ENCODE results near the gene ARRDC2. TPM values are rescaled to one million over a fixed set of nuclear protein-coding genes. Genes with fewer than 3 reads are reported as not detected.

Gene ARRDC2
- total and polyA plus RNA-seq, 9 of the 15 experiments (the other 6 are each of a cell fraction or from before 2014, with no cell fraction given) = 1.9 to 27.4 (median 15.2) TPM

DNA sequence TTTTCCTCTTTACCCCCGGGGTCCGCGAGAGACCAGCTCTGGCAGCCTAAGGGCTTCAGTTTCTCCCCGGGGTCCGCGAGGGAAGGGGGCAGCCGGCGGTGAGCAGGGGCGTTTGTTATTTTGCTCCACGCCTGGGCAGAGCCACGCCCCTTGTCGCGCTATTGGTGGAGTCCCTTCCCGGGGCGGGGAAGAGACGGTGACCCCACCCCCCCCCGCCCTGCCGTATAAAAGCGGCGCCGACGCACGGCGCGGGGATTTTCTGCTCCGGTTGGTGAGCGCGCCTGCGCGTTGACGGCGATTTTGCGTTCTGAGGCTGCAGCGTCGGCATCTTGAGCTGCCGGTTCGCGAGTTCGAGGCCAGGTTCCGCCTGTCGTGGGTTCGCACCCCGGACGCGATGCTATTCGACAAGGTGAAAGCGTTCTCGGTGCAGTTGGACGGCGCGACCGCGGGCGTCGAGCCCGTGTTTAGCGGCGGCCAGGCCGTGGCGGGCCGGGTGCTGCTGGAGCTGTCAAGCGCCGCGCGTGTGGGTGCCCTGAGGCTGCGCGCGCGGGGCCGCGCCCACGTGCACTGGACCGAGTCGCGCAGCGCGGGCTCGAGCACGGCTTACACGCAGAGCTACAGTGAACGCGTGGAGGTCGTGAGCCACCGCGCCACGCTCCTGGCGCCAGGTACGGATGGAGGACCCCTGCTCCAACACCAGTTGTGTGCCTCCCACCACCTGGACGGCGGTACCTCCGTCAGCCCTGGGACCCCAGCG lies at the start of gene ARRDC2 (continued):
- TF ChIP-seq, protein P1, sequence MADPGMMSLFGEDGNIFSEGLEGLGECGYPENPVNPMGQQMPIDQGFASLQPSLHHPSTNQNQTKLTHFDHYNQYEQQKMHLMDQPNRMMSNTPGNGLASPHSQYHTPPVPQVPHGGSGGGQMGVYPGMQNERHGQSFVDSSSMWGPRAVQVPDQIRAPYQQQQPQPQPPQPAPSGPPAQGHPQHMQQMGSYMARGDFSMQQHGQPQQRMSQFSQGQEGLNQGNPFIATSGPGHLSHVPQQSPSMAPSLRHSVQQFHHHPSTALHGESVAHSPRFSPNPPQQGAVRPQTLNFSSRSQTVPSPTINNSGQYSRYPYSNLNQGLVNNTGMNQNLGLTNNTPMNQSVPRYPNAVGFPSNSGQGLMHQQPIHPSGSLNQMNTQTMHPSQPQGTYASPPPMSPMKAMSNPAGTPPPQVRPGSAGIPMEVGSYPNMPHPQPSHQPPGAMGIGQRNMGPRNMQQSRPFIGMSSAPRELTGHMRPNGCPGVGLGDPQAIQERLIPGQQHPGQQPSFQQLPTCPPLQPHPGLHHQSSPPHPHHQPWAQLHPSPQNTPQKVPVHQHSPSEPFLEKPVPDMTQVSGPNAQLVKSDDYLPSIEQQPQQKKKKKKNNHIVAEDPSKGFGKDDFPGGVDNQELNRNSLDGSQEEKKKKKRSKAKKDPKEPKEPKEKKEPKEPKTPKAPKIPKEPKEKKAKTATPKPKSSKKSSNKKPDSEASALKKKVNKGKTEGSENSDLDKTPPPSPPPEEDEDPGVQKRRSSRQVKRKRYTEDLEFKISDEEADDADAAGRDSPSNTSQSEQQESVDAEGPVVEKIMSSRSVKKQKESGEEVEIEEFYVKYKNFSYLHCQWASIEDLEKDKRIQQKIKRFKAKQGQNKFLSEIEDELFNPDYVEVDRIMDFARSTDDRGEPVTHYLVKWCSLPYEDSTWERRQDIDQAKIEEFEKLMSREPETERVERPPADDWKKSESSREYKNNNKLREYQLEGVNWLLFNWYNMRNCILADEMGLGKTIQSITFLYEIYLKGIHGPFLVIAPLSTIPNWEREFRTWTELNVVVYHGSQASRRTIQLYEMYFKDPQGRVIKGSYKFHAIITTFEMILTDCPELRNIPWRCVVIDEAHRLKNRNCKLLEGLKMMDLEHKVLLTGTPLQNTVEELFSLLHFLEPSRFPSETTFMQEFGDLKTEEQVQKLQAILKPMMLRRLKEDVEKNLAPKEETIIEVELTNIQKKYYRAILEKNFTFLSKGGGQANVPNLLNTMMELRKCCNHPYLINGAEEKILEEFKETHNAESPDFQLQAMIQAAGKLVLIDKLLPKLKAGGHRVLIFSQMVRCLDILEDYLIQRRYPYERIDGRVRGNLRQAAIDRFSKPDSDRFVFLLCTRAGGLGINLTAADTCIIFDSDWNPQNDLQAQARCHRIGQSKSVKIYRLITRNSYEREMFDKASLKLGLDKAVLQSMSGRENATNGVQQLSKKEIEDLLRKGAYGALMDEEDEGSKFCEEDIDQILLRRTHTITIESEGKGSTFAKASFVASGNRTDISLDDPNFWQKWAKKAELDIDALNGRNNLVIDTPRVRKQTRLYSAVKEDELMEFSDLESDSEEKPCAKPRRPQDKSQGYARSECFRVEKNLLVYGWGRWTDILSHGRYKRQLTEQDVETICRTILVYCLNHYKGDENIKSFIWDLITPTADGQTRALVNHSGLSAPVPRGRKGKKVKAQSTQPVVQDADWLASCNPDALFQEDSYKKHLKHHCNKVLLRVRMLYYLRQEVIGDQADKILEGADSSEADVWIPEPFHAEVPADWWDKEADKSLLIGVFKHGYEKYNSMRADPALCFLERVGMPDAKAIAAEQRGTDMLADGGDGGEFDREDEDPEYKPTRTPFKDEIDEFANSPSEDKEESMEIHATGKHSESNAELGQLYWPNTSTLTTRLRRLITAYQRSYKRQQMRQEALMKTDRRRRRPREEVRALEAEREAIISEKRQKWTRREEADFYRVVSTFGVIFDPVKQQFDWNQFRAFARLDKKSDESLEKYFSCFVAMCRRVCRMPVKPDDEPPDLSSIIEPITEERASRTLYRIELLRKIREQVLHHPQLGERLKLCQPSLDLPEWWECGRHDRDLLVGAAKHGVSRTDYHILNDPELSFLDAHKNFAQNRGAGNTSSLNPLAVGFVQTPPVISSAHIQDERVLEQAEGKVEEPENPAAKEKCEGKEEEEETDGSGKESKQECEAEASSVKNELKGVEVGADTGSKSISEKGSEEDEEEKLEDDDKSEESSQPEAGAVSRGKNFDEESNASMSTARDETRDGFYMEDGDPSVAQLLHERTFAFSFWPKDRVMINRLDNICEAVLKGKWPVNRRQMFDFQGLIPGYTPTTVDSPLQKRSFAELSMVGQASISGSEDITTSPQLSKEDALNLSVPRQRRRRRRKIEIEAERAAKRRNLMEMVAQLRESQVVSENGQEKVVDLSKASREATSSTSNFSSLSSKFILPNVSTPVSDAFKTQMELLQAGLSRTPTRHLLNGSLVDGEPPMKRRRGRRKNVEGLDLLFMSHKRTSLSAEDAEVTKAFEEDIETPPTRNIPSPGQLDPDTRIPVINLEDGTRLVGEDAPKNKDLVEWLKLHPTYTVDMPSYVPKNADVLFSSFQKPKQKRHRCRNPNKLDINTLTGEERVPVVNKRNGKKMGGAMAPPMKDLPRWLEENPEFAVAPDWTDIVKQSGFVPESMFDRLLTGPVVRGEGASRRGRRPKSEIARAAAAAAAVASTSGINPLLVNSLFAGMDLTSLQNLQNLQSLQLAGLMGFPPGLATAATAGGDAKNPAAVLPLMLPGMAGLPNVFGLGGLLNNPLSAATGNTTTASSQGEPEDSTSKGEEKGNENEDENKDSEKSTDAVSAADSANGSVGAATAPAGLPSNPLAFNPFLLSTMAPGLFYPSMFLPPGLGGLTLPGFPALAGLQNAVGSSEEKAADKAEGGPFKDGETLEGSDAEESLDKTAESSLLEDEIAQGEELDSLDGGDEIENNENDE (IDR thresholded peaks at IDR 0.05; ENCODE audit: low read depth, low read length) = no peak
- TF ChIP-seq PHTF2 (CRISPR knock-in tag; IDR thresholded peaks at IDR 0.05) = no peak
- 0 out of 2 replicates have a peak, but pooled peaks have one; percentile 34 for TF ChIP-seq CBX1 (IDR thresholded peaks at IDR 0.05; ENCODE audit: low read depth)
